ENCODE results near the gene TMEM60.

Gene TMEM60, protein sequence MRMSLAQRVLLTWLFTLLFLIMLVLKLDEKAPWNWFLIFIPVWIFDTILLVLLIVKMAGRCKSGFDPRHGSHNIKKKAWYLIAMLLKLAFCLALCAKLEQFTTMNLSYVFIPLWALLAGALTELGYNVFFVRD

DNA sequence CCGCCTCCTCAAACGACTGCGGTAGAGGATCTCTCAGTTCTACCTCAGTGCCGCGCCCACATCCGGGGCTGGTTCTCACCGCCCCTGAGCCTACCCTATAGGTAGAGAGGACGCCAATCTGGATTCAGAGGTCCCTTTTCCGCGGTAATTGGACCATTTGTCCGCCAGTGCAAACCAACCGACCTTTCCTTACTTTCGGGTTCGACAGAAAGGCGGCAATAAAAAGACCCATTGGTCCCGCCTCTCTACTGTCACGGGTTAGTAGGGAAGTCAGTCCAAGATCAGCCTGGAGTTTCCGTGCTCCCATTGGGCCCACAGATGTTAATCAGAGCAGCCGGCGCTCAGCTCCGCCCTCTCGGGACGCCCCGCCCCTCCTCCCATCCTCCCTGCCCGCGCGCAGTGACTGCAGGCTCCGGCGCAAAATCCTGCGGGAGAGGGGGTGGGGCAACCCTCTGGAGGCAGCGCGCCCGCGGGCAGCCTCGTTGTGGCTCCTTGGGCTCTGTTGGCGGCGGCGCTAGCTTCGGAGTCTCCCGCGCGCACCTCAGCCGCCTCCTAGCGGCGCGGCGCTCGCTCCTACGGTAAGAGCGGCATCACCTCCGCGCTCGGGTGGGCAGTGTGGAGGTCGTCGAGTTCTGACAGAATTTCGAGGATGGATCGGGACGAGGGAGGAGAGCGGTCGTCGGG lies at the start of gene TMEM60, which contains the start of gene PHTF2:
Gene TMEM60, minus strand, starts transcription at position 41 of the 684 bp plus-strand sequence. CDS start 4,061 bp downstream, outside the sequence.
Gene PHTF2, plus strand, starts transcription at position 380 of the 684 bp plus-strand sequence.
- TF ChIP-seq CTCF (IDR thresholded peaks at IDR 0.05; ENCODE audit: unreplicated experiment in 3 of 3): peak; percentile 34 to 59 (median 59)
- Mint-ChIP-seq H3K4me1 (peaks cover 35% of the 10 kb centered on the region), H3K4me3 (peak within 1 kb of the TSS; percentile 91 to 94 (median 93)), H3K36me3 (ENCODE audit: low read depth) (peaks cover 19% of the 10 kb centered on the region), H3K27me3 (ENCODE audit: low read depth) (no peaks in the 10 kb centered on the region), H3K27ac (peak within 1 kb of the TSS; percentile 88 to 93 (median 90)), H3K9me3 (peaks cover 2% of the 10 kb centered on the region)

- no peak overlapping the region for H3K4me3 Mint-ChIP-seq
- H3K36me3 Mint-ChIP-seq (ENCODE audit: low read depth): peaks cover 26% of the 10 kb centered on the region
- no peaks in the 10 kb centered on the region for H3K4me1 Mint-ChIP-seq
- H3K9me3 Mint-ChIP-seq: no peaks in the 10 kb centered on the region
- H3K27me3 Mint-ChIP-seq (ENCODE audit: low read depth): peaks cover 3% of the 10 kb centered on the region
- no peak for TF ChIP-seq CTCF (IDR thresholded peaks at IDR 0.05; ENCODE audit: unreplicated experiment in 3 of 3)
- H3K27ac Mint-ChIP-seq: no peak overlapping the region
Observed at GRCh38 chr7:77846317-77847092, 48.3 kb upstream of the TMEM60 start.

DNA sequence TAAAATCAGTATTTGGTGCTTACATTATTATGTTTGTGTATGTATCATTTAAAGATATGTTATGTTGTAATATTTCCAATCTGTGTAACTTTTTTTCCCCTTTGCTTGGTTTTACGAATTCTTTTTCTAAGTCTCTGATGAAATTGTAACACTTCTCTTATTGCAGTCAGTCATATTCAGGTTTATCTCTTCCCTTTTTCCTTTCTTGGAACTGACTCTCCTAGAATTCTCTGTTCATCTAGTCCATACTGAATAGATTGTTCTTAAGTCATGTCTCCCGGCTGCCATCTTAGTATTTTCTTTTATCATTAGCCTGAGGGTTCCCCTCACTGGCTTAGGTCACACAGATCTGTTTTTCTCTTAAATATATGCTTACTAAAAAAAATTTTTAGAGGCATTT lies 45.0 kb upstream of the TMEM60 start:
- peak overlapping the region in 1 of 3 experiments; percentile 16 for H3K27ac Mint-ChIP-seq
- no peaks in the 10 kb centered on the region for H3K4me1 Mint-ChIP-seq
- H3K27me3 Mint-ChIP-seq (ENCODE audit: low read depth): peaks cover 3% of the 10 kb centered on the region
- H3K4me3 Mint-ChIP-seq: no peak overlapping the region
- peaks cover 6% of the 10 kb centered on the region for H3K36me3 Mint-ChIP-seq (ENCODE audit: low read depth)
- TF ChIP-seq CTCF (IDR thresholded peaks at IDR 0.05; ENCODE audit: unreplicated experiment in 3 of 3): no peak
- H3K9me3 Mint-ChIP-seq: no peaks in the 10 kb centered on the region

- Mint-ChIP-seq H3K4me1 (no peaks in the 10 kb centered on the region), H3K36me3 (ENCODE audit: low read depth) (peaks cover 4% of the 10 kb centered on the region), H3K27me3 (ENCODE audit: low read depth) (peaks cover 3% of the 10 kb centered on the region), H3K27ac (no peak overlapping the region), H3K9me3 (no peaks in the 10 kb centered on the region), H3K4me3 (no peak overlapping the region)
- TF ChIP-seq CTCF (IDR thresholded peaks at IDR 0.05; ENCODE audit: unreplicated experiment in 3 of 3): no peak
Observed at GRCh38 chr7:77839919-77840318, 41.7 kb upstream of the TMEM60 start.

DNA sequence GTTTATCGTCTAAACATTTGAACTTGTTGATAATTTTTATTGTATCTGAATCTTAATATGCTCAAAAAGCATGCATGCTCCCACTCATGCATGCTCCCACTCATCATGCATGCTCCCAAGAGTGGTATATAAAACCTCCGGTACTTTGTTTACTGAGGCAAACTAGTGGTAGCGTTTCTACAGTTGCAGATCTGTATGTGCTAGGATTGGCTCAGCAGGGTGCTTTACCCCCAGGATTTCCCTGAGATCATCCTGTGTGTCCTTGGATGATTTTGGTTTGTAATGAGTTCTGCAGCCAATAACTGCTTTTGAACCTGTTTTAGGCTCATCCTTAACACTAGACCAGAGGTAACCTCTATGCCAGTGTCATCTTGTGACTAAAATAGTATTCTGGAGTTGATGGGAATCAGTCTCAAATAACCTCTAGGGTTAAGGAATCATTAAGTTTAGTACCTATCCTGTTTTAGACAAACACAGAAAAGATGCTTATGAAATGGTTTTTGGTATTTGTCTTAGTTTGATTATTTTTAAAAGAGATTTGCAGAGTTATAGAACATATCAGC lies 40.8 kb upstream of the TMEM60 start:
- Mint-ChIP-seq H3K4me3 (no peak overlapping the region), H3K4me1 (no peaks in the 10 kb centered on the region), H3K27ac (no peak overlapping the region), H3K27me3 (ENCODE audit: low read depth) (peaks cover 2% of the 10 kb centered on the region), H3K36me3 (ENCODE audit: low read depth) (peaks cover 4% of the 10 kb centered on the region), H3K9me3 (no peaks in the 10 kb centered on the region)
- no peak for TF ChIP-seq CTCF (IDR thresholded peaks at IDR 0.05; ENCODE audit: unreplicated experiment in 3 of 3)

All from nephron (organoid).